ENCODE measurements around the gene GPR173.

GRCh38 chrX:53050841-53051240 is 2.3 kb downstream of the GPR173 start:
- TF ChIP-seq CTCF (conservative IDR thresholded peaks at IDR 0.05; ENCODE audit: low read depth, low read length) (no peak), EZH2 (IDR thresholded peaks at IDR 0.05; ENCODE audit: borderline replicate concordance, low read depth, low read length, poor library complexity, severe bottlenecking) (no peak)
